NCI-H2196 (cell line): Measurements from ENCODE around the gene PSMD9.
"Not testable (repeated sequence)": the region's sequence is repeated elsewhere in the genome, so short reads cannot be mapped to it uniquely, and the experiment has no call there.

Experiments used
- DNase-seq: peaks from one replicate; lab custom pipeline; 2025; ENCODE audit not compliant: unreplicated experiment; lab: John Stamatoyannopoulos, UW

The PSMD9 gene

DNA sequence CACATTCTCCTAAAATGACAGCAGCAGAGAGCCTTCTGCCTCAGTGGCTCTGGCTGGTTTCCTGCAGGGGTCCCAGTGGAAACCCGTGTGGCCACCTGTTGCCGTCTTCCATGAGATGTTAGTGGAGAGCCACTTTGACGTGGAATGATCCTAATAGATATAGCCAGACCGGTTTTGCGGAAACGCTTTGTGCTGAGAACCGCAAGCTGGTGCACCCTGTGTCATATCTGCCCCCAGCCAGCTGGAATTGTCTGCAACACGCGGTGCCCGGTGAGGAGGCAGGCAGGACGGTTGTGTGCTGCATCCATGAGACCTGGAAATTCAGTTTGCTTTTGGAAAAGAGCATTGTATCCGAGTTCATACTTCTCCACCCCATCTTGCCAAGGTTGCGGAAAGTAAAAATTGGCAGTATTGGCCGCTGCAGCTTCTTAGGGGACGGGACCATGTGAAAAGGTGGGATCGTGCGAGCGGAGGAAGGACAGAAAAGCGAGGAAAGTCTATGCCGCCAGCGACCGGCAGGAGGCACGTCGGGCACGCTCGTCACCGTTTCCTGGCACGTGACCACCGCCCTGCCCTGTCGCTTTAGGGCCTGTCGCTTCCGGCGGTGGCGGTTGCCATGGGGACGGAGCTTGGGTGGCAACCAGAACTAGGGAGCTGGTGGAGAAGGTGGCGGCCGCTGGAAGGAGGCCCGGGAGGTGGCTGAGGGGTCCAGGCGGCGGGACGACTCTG, 29.5 kb downstream of the PSMD9 start, which contains the start of gene CFAP251:
Gene CFAP251 (plus strand): TSS at position 643 of the 729 bp plus-strand sequence. CDS start 2,714 bp downstream, outside the sequence.
- DNase-seq: peak; percentile 95

DNA sequence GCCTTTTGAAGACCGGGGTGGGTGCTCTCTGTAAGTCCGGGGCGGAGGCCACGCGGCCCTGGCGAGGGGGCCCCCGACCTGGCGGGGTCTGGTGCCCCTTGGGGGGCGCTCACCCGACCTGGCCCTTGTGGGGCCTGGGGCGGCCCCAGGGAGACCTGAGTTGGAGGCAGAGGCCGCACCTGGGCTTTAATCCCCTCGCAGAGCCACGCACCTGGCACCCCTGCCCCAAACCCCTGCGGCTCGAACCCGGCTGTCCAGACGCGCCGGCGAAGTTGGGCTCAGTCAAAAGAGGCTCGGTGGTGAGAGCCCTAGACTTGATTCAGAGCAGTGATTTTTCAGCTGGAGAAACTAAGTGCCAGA, 30.1 kb downstream of the PSMD9 start:
- no peak for DNase-seq

DNA sequence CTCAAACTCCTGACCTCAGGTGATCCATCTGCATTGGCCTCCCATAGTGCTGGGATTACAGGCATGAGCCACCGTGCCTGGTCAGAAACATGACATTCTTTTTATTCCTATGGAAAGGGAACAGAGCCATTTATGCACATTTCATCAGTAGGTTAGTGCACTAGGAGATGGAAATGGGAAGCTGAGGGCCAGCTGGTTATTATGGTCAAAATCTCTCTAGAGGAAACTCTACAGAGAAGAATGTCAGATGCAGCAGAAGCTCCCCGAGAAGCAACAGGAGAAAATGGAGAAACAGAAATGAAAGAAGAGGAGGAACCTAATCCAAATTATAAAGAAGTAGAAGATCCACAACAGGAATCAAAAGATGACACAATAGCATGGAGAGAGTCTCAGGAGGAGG, 32.5 kb downstream of the PSMD9 start:
- DNase-seq: no peak

DNA sequence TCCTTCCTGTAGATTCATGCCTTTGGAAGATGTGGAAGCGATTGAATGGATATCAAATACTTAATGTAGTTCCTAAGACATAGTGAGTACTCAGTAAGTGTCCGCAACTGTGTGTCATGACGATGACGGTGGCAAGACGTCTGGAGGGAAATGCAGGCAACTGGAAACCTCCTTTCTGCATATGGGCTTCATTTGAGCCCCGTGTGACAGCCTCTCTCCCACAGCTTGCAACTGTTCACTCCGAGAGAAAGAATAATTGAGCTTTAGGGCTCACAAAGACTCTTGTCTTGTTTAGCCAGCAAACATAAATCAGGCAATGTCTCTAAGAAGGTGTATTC, 36.7 kb downstream of the PSMD9 start:
- DNase-seq: no peak

DNA sequence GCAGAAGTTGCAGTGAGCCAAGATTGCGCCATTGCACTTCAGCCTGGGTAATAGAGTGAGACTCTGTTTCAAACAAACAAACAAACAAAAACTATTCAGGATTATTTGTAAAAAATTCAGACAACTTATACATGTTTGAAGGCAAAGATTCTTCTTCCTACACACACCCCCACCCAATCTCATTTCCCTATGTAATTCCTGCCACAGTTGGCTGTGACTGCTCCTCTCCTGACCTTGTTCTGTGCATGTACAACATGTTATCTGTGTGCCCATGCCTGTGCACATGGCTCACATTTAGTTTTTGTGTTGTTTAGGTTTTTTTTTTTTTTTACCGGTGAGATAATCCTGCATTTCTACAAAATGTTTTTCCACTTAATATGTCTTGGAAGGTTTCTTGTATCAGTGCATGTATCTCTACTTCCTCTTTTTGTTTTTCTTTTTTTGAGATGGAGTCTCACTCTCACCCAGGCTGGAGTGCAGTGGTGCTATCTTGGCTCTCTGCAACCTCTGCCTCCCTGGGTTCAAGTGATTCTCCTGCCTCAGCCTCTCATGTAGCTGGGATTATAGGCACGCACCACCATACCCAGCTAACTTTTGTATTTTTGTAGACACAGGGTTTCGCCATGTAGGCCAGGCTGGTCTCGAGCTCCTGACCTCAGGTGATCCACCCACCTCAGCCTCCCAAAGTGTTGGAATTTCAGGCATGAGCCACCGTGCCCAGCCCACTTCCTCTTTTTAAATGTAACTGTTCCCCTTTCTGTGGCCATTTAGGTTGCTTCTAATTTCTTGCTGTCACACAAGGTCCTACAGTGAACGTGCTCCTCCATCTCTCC, 38.5 kb downstream of the PSMD9 start:
- no peak for DNase-seq

DNA sequence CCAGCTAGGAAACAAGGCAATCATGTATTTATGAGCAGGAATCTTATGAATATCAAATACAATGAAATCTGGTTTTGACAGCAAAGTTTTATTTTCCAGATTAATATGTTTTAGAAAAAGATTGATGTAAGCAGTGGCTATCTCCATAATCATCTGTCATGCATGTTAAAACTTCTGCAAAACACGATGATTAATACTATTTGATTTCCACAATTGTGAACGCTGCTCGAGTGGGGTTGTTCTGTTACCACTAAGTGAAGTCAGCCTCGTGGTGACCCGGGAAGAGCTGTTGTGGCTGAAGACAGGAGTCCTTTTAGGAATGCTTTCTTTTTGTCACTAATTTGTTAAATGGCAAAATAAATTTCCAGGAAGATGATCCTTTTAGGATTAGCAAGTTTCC, 39.2 kb downstream of the PSMD9 start:
- DNase-seq: no peak

DNA sequence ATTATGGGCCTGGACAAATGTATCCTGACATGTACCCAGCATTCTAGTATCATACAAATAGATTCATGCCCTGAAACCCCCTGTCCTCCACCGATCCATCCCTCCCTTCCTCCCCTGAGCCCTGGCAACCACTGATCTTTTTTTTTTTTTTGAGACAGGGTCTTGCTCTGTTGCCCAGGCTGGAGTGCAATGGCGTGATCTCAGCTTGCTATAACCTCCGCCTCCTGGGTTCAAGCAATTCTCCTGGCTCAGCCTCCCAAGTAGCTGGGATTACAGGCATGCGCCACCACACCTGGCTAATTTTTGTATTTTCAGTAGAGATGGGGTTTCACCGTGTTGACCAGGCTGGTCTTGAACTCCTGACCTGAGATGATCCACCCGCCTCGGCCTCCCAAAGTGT, 41.0 kb downstream of the PSMD9 start:
- DNase-seq: not testable (repeated sequence)

DNA sequence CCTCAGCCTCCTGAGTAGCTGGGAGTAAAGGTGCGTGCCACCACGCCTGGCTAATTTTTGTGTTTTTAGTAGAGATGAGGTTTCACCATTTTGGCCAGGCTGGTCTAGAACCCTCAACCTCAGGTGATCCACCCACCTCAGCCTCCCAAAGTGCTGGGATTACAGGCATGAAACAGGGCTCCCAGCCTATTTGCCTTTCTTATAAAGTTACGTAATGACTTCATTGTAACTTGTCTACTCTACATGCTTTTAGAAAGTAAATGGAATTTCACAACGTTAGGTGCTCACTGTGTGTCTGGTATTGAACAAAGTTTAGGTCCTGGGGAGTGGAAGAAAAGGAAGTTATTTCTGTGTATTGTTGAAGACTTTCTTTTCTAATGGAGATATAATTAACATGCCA, 42.3 kb downstream of the PSMD9 start:
- DNase-seq: no peak

DNA sequence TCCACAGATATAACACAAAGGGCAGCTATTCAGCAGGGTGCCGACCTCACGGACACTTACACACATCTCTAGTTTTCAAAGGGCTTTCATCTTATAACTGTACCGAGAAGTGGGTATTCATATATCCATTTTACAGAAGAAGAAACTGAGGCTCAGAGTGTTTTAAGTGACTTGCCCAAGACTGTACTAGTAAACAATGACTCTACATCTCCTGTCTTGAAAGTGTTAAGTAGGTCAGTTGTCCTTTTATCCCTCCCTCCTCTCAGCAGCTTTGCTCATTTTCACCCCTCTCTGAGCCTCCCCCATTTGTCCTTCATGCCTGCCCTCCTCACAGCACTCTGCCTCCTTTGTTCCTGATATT, 43.6 kb downstream of the PSMD9 start:
- DNase-seq: no peak

DNA sequence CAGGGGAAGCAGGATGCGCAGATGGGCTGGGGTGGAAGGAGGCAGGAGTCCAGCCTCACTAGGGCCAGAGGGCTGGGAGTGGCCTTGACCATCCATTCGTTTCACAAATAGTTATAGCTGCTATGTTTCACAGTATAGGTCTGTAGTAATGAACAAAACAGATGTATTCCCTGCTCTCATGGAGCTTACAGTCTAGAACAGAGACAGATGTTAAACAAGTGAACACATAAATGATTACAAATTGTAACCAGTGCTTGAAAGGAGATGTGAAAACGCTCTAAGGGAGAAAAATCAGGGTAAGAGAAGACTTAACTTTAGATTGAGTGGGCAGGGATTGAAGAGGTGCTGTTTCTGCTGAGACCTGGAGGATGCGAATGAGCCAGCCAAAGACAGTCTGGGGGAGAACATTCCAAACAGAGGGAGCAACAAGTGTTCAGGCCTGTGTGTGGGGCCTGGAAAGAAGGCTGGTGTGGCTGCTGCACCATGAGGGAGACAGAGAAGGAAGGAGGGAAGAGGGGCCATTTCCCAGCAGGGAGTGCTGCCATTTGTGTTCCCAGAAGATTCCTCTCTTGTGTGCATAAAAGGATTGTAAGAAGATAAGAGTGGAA, 44.4 kb downstream of the PSMD9 start:
- DNase-seq: no peak

DNA sequence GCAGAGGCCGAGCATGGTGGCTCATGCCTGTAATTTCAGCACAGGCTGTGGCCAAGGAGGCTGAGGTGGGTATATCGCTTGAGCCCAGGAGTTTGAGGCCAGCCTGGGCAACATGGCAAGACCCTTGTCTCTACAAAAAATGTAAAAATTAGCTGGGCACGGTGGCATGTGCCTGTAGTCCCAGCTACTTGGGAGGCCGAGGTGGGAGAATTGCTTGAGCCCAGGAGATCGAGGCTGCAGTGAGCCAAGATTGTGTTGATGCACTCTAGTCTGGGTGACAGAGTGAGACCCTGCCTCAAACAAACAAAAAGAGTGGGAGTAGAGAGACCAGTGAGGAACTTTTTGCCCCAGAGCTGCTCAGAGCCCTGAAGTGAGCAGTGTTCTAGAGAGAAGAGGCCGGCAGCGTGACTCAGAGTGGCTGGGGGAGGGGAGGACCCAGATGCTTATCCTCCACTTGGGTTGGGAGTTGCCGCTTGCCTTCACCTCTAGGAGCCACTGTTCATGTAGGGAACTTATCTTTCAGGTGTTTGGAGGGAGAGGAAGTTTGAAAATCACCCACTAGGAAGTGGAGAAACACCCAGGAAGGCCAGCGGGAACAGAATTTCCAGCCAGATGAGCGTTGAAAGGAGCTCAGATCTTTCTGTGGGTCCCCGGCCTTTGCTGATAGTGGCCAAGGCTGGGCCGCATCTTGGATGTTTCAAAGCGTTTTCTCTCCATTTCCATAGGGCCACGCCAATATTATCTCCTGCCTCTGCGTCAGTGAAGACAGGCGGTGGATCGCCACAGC, 45.1 kb downstream of the PSMD9 start:
- DNase-seq: no peak

DNA sequence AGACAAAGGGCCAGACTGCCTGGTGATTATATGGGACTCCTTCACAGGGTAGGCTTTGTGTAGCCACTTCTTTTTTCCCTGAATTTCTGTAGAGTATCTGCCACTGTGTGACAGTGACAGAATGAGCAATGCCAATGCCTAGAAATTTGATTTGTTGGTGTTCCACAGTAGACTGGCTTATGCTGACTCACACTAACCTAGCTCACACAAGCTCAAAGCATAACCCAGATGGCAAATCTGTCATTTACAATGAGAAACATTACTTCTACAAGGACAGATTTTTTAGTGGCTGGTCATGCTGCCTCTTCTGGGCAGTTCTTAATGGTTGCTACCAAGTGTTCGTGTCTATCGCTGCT, 45.7 kb downstream of the PSMD9 start:
- no peak for DNase-seq

DNA sequence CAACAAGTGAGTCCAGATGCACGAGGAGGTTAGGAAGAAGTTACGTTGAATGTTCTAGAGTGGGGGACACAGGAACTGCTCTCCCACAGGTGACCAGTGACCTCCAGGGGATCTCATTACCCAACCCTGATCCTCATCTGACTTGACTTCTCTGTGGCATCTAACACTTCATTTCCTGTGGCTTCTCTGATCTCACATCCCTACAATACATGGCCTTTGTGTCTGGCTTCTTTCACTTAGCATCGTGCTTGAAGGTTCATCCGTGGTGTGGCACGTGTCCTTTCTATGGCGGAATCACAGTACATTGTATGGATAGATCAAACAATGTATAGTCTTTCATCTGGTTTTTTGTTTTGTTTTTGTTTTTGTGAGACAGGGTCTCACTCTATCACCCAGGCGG, 49.1 kb downstream of the PSMD9 start:
- no peak for DNase-seq

DNA sequence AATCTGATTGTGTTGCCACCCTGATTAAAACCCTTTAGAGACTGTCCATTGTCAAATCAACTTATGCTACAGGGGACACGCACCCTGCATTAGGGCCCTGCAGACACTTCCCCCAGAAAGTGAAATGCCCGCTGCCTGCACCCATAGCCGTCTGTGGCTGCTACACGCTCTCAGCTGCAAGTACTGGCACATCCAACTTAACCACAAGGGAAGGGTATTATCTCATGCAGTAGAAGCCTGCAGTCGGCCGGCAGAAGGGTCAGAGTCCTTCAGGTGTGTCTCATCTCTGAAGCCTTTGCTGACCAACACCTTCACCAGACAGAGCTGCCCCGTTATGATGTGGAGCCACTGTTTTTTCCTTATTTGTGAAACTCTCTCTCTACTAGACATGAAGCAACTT, 50.6 kb downstream of the PSMD9 start:
- no peak for DNase-seq

DNA sequence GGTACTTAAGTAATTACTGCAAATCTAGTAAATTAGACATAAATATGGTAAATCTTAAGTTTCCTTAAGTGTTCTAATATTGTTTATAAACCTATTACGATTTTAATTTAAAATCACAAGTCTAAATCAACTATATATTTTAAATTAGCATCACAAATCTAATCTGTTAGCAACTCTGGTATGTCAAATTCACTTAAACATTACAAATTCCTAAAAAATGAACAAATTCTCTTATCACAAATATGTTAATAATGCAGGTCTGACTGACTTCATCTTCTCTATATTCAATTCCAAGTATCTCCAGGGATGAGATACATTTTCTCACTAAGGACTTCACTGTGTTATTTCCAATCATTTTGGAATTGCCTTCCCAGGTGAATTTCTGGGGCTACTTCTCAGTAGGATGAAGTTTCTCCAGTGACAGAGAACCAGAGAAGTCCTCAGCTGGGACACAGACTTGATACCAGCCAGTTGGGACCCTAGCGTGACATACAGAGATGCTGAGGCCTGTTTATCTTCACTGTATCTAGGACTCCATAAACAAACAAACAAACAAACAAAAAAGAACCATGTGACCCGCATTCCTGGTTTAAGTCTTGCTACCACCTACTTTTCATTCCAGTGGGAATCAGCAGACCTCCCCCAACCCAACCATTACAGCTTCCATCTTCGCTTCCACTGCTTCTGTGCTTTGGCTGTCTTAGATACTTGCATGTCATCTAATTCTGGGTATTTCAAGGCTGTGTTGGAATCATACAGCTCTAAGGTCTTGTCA, 51.6 kb downstream of the PSMD9 start:
- no peak for DNase-seq

DNA sequence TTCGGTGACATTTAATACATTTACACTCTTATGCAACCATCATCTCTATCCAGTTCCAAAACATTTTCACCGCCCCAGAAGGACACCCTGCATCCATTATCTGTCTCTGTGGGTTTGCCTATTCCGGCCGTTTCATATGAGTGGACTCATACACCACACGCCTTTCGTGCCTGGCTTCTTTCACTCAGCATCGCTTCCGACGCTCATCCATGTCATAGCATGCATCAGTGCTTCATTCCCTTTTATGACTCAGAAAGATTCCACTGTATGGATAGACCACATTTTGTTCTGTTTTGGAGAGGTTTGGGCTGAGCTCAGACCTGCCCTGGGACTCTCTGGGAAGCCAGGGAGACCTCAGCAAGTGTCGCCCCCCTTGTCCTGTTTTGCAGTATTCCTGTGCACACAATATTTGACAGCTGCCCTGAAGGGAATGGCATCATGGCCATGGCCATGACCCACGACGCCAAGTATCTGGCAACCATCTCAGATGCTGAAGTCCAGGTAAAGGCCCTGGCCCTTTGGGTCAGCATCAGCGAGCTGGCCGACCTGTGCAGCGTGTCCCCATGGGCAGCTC, 53.6 kb downstream of the PSMD9 start:
- DNase-seq: no peak

DNA sequence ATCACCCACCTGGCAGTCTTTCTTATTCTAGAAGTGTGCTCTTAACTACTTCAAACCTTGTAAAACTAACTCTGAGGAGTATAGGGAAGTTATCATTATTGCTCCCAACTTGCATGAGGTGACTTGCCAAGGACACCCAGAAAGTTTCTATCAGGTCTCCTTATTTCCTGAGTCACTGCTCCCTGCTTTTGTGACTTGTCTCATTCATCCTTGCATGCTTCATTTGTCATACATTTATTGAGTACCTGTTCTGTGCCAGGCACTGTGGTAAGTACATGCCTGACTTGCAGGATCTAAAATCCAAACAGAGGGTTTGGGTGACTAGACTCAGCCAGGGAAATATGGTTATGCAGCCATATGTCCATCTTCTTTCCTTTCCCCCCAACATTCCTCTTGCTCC, 55.3 kb downstream of the PSMD9 start:
- no peak for DNase-seq

DNA sequence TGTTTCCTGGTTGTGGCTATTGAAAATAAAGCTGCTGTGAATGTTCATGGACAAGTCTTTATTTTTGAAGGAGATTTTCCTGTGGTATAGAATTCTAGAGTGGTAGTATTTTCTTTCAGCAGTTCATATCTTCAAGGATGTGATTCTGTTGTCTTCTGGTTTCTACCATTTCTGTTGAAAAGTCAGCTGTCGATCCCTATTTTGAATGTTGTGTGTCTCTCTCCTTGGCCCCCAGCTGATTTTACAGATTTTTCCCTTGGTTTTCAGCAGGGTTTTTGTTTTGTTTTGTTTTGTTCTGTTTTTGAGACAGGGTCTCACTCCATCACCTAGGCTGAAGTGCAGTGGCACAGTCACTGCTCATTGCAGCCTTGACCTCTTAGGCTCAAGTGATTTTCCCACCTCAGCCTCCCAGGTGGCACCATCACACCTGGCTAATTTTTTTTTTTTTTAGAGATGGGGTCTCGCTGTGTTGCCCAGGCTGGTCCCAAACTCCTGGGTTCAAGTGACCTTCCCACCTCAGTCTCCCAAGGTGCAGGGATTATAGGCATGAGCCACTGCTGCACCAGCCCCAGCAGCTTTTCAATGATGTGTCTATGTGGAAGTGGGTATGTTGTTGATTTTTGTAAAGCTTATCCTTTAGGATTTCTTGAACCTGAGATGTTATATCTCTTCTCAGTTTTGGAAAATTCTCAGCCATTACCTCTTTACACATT, 57.9 kb downstream of the PSMD9 start:
- no peak for DNase-seq

DNA sequence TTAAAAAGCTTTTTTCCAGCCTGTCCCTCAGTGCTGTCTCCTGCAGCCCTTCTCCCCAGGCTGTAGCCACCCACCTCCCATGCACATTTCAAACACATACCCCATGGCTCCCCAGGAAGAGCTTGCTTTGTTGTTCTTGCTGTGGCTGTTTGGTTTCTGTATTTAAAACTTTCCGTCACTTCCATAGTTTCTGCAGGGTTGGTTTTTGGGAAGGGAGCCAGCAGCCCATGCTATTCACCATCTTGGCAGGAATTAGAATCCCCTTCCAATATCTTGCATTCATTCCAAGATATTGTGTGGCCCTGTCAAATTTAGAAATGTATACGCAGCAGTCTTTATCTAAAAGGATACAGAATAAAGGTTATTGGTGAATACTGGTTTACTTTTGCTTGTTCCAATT, 59.4 kb downstream of the PSMD9 start:
- no peak for DNase-seq
